C4-2B (cell line): ENCODE measurements around the gene DNAJB4.
"Not testable (repeated sequence)": the region's sequence is repeated elsewhere in the genome, so short reads cannot be mapped to it uniquely, and the experiment has no call there.

Source experiments
- H3K27ac ChIP-seq: fragments of 450-650 bp; 2 replicates; pipeline ENCODE4 v1.5.1; 2017
- ZFX ChIP-seq: fragments of 450-650 bp; IDR thresholded peaks from 2 replicates; pipeline ENCODE4 v1.6.1; 2017
- TF ChIP-seq, protein P1 (sequence below): fragments of 450-650 bp; conservative IDR thresholded peaks from 2 replicates; pipeline ENCODE4 v1.5.1; 2017; ENCODE audit warnings: mild to moderate bottlenecking

The DNAJB4 gene

DNA sequence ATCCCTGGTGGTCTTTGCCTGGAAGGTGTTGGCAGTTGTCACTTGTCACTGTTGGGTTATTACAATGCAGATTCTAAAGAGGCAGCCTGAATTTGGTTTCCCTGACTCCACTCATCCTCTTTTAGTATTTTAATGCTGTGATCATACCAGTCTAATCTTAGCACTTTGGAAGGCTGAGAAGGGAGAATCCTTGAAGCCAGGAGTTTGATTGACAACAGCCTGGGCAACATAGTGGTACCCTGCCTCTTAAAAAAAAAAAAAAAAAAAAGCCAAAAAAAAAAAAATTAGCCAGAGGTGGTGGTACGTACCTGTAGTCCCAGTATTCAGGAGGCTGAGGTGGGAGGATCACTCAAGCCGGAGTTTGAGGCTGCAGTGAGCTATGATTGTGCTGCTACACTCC lies 48.8 kb downstream of the DNAJB4 start:
- TF ChIP-seq ZFX, result no peak
- TF ChIP-seq, protein P1, sequence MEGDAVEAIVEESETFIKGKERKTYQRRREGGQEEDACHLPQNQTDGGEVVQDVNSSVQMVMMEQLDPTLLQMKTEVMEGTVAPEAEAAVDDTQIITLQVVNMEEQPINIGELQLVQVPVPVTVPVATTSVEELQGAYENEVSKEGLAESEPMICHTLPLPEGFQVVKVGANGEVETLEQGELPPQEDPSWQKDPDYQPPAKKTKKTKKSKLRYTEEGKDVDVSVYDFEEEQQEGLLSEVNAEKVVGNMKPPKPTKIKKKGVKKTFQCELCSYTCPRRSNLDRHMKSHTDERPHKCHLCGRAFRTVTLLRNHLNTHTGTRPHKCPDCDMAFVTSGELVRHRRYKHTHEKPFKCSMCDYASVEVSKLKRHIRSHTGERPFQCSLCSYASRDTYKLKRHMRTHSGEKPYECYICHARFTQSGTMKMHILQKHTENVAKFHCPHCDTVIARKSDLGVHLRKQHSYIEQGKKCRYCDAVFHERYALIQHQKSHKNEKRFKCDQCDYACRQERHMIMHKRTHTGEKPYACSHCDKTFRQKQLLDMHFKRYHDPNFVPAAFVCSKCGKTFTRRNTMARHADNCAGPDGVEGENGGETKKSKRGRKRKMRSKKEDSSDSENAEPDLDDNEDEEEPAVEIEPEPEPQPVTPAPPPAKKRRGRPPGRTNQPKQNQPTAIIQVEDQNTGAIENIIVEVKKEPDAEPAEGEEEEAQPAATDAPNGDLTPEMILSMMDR, result no peak
- H3K27ac ChIP-seq, result no peak overlapping the region

DNA sequence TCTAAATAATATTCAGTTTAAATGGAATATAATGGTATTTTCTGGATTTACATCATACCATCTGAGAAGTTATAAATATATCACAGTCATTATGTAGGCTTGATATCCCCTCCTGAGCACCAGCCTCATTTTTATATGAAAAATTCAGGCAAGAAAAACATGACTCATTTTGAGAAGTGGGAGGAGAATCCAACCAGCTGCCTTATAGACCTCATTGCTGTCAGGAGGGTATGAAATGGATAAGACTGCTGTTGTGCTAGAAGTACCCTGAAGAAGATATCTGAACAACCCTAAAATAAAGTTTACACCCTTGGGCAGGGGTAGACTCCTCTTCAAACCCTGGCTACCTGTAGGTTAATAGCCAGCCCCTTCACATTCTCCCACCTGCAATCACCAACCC lies 49.8 kb downstream of the DNAJB4 start:
- H3K27ac ChIP-seq, result no peak overlapping the region
- no peak for TF ChIP-seq ZFX
- TF ChIP-seq, protein P1, result no peak

DNA sequence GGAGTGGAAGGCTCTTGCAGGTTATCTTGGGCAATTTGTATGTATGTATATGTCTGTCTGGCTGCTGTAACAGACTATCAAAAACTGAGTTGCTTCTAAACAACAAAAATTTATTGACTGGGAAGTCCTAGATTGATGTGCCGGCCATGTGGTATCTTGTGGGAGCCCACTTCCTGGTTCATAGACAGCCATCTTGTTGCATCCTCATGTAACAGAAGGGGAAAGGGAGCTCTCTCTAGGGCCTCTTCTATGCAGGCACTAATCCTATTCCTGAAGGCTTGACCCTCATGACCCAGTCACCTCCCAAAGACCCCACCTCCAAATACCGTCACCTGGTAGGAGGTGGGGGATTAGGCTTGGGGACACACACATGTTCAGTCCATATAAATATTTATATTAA lies 50.2 kb downstream of the DNAJB4 start:
- H3K27ac ChIP-seq, result no peak overlapping the region
- TF ChIP-seq, protein P1, result no peak
- no peak for TF ChIP-seq ZFX

DNA sequence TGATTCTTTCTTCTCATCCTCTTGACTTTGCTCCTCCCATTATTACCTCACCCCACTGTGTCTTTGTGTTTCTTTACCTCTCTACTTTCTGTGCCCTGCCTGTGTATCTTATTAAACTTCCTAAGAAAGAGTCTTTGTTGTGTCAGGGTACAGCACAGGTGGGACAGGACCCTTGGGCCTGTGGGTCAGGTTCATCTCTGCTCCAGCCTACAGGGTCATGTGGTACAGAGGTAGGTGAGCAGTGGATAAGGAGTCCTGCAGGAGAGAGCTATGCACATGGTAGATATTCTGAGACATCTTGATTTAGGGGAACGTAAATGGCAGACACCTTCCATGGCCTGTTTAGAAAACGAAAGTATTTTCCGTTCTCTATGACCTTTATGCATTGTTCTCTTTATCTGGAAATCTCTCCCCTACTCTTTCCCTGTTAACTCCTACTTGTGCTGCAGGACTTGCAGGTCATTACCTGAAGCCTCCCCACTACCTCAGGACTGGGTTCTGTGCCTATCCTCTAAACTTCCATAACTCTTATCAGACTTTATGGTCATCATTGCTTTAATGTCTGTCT lies 50.9 kb downstream of the DNAJB4 start:
- H3K27ac ChIP-seq, result no peak overlapping the region
- TF ChIP-seq, protein P1, result no peak
- peak; percentile 11; the same call in 1 of the 2 replicates for TF ChIP-seq ZFX

DNA sequence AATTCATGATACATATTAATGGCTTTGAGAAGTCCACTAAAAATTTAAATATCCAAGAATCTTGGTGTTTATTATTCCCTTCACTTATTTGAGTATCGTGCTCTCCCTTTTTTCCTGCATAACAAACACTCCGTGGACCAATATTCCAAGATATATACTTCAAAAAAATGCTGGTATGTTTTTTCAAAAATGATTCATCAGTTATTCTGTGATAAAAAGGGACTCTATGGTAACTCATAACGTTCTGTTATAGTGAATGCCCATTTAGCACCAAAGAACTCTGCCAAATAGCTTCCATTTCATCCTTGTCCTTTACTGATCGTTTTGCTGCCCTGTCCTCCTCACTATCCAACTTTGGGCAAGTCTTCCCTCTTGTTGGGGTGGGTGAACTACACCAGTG lies 53.9 kb downstream of the DNAJB4 start:
- TF ChIP-seq, protein P1, result no peak
- TF ChIP-seq ZFX, result no peak
- H3K27ac ChIP-seq, result no peak overlapping the region

DNA sequence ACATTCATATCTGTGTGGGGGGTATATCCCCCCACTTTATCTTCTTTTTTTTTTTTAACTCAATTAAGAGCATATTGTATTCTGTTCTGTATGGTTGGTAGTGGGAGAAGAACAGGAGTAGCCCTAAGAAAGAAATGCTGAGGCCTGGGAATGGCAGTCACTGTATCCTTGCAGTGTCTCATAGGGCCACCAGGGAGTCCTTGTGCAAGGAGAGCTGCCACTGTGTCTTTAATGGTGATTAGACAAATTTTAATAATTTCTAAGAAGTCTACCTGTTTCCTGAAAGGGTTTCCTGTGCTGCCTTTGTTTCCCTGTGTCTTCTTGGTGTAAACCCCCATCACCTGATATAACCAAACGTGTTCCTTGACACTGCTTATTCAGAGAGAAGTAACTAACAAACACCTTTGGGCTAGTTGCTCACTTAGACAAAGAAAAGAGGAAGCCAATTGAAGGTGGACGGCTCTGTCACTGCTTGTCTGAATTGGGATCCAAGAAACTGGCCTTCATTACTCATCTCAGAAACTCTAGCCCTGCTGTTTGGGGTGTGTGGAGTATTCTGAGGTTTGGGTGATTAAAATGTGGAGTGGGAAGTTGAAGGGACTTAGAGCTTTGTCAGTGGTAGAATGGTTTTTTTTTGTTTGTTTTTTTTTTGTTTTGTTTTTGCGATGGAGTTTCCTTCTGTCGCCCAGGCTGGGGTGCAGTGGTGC lies 56.3 kb downstream of the DNAJB4 start:
- H3K27ac ChIP-seq, result no peak overlapping the region
- no peak for TF ChIP-seq ZFX
- TF ChIP-seq, protein P1, result no peak; the same call in 1 of the 2 replicates

DNA sequence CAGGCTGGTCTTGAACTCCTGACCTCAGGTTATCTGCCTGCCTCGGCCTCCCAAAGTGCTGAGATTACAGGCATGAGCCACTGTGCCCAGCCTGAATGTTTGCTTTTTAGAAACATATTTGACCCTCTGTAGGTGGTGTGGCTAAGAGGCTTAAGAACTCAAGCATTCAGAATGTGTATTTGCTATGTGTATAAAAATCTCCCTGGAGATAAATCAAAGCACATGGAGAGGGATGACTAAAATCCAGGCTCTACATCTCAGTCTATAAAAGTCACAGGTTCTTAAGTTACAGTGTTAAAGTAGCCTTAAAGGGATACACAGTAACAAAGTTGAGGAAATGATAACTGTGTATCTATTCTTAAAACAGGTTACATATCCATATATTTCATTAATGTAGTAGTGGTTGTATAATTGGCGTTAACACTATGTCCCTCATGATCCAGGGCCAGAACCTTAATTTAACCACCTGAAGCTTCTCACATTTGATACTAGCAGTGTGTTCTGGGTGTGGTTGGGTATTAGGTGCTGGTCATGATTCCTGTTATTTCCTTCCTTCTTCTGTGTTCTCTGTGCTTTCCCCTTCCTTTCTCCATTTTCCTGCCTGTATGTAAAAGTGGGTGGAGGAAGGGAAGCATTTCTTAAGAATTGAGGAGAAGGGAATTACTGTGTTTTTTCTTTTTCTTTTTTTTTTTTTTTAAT lies 57.2 kb downstream of the DNAJB4 start:
- H3K27ac ChIP-seq, result no peak overlapping the region
- TF ChIP-seq, protein P1, result no peak
- TF ChIP-seq ZFX, result no peak

DNA sequence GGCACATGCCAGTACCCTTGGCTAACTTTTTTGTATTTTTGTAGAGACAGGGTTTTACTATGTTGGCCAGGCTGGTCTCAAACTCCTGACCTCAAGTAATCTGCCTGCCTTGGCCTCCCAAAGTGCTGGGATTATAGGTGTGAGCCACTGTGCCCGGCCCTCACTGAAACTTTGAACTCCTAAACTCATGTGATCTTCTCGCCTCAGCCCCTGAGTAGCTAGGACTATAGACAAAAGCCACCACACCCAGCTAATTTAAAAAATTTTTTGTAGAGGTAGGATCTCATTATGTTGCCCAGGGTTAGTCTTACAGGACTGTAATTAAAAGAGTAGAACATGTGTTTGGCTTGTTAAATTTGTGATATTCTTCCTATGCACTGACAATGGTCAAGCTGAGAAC lies 60.1 kb downstream of the DNAJB4 start:
- not testable (repeated sequence) for H3K27ac ChIP-seq
